ENCODE measurements around the gene FHAD1.

The FHAD1 gene

DNA sequence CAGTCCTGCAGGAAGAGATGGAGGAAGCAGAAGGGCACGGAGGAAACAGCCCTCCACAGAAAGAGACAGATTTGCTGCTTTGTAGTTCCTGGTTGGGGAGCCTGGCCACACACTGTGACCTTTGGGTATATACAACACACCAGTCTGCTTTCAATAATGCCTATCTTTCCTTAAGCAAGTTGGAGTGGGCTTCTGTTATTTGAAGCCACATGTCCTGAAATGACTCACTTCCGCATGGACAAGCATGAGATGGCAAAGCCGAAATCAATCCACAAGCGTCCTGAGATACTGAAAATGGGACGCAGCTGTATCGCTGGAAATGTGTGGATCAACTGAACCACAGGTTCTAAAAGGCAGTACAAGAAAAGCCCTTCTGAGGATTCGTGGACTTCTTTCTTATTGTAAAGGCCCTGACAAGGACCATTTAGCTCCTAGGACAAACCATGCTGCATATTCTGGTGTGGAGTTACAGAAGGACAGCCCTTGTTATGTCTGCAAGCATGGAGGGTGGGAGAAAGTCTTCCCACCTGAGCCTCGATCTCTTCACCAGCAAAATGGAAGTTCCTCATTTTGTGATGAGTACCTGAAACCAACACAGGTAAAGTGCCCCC, 22.7 kb upstream of the FHAD1 start:
- TF ChIP-seq, protein P1, sequence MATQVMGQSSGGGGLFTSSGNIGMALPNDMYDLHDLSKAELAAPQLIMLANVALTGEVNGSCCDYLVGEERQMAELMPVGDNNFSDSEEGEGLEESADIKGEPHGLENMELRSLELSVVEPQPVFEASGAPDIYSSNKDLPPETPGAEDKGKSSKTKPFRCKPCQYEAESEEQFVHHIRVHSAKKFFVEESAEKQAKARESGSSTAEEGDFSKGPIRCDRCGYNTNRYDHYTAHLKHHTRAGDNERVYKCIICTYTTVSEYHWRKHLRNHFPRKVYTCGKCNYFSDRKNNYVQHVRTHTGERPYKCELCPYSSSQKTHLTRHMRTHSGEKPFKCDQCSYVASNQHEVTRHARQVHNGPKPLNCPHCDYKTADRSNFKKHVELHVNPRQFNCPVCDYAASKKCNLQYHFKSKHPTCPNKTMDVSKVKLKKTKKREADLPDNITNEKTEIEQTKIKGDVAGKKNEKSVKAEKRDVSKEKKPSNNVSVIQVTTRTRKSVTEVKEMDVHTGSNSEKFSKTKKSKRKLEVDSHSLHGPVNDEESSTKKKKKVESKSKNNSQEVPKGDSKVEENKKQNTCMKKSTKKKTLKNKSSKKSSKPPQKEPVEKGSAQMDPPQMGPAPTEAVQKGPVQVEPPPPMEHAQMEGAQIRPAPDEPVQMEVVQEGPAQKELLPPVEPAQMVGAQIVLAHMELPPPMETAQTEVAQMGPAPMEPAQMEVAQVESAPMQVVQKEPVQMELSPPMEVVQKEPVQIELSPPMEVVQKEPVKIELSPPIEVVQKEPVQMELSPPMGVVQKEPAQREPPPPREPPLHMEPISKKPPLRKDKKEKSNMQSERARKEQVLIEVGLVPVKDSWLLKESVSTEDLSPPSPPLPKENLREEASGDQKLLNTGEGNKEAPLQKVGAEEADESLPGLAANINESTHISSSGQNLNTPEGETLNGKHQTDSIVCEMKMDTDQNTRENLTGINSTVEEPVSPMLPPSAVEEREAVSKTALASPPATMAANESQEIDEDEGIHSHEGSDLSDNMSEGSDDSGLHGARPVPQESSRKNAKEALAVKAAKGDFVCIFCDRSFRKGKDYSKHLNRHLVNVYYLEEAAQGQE (IDR thresholded peaks at IDR 0.05; ENCODE audit: insufficient read depth in 1 of 2, low read depth in 2 of 2, low read length in 2 of 2): no peak
- TF ChIP-seq SIN3A (IDR thresholded peaks at IDR 0.05; ENCODE audit: borderline replicate concordance, insufficient read depth, low read length) (no peak), FOXP2 (optimal IDR thresholded peaks at IDR 0.05; ENCODE audit: borderline replicate concordance, extremely low read depth, extremely low read length, insufficient read depth) (no peak), POLR2AphosphoS5 (IDR thresholded peaks at IDR 0.05; ENCODE audit: low read depth, low read length) (no peak), TAF1 (IDR thresholded peaks at IDR 0.05; ENCODE audit: borderline replicate concordance, insufficient read depth, low read length) (no peak)

DNA sequence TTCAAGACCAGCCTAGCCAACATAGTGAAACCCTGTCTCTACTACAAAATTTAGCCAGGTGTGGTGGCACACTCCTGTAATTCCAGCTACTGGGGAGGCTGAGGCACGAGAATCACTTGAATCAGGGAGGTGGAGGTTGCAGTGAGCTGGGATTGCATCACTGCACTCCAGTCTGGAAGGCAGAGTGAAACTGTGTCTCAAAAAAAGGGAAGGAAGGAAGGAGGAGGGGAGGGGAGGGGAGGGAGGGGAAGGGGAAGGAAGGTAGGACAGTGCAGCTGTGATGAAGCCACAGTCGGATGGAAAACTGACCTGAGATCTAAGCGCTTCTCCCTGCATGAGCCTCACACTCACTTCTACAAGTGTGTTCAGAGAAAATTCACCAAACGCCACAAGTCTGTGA, 22.0 kb upstream of the FHAD1 start:
- TF ChIP-seq POLR2AphosphoS5 (IDR thresholded peaks at IDR 0.05; ENCODE audit: low read depth, low read length): no peak
- TF ChIP-seq, protein P1 (IDR thresholded peaks at IDR 0.05; ENCODE audit: insufficient read depth in 1 of 2, low read depth in 2 of 2, low read length in 2 of 2): no peak
- TF ChIP-seq FOXP2 (optimal IDR thresholded peaks at IDR 0.05; ENCODE audit: borderline replicate concordance, extremely low read depth, extremely low read length, insufficient read depth): no peak
- TF ChIP-seq SIN3A (IDR thresholded peaks at IDR 0.05; ENCODE audit: borderline replicate concordance, insufficient read depth, low read length): no peak
- TF ChIP-seq TAF1 (IDR thresholded peaks at IDR 0.05; ENCODE audit: borderline replicate concordance, insufficient read depth, low read length): no peak

DNA sequence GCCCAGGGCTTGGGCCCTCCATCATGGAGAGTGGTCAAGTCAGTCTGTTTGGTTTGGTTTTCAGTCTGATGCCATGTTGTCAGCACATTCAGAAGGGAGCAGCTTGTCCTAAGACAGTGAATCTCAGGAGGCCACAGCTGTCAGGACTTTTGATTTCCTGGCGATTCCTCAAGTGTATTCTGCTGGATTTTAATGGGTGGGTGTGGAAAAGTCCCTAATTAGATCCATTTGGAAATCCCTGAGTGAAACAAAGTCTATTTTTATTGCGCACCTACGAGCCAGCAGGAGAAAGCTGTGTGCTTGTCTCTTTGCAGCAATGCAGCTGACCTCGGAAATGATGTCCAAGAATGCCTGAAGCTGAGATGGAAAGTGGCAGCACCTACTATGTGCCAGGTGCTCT, 21.6 kb upstream of the FHAD1 start:
- TF ChIP-seq, protein P1 (IDR thresholded peaks at IDR 0.05; ENCODE audit: insufficient read depth in 1 of 2, low read depth in 2 of 2, low read length in 2 of 2): no peak
- TF ChIP-seq TAF1 (IDR thresholded peaks at IDR 0.05; ENCODE audit: borderline replicate concordance, insufficient read depth, low read length) (no peak), POLR2AphosphoS5 (IDR thresholded peaks at IDR 0.05; ENCODE audit: low read depth, low read length) (no peak), FOXP2 (optimal IDR thresholded peaks at IDR 0.05; ENCODE audit: borderline replicate concordance, extremely low read depth, extremely low read length, insufficient read depth) (no peak), SIN3A (IDR thresholded peaks at IDR 0.05; ENCODE audit: borderline replicate concordance, insufficient read depth, low read length) (no peak)

DNA sequence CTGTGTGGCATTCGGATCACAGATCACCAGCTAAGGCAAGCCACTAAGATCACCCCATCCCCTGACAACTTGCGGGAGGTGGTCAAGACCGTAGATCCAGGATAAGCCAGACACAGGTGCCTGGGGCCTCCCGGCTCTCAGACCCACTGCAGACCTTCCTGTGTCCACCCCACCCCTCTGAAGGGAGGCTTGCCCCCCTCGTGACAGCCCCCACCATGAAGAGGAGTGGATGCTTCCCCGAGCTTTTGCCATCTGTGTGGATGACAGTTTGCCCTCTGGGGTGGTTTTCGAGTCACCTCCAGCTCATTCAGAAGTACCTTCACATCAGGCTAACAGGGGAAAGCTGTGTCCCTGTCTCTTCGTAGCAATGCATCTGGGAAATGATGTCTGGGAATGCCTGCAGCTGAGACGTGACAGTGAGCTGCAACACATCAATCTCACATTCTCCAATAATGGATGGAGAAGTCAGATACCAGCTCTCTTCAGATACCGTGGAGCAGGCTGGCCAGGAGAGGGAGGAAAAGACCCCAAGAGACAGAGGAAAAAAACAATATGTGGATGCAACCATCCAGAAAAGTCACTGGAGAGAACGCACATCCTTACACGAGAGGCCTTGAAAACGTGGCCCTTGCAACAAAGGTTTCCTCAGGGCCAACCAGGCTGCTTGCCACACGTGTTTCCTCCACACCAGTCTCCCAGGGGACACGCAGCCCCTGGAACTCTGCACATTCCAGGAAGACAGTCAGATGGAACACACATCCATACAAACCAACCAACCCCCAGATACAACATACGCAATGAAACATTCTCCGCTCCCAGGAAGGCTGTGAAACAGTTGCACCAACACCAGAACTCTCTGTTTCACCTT, 20.4 kb upstream of the FHAD1 start:
- TF ChIP-seq TAF1 (IDR thresholded peaks at IDR 0.05; ENCODE audit: borderline replicate concordance, insufficient read depth, low read length) (no peak), FOXP2 (optimal IDR thresholded peaks at IDR 0.05; ENCODE audit: borderline replicate concordance, extremely low read depth, extremely low read length, insufficient read depth) (no peak), POLR2AphosphoS5 (IDR thresholded peaks at IDR 0.05; ENCODE audit: low read depth, low read length) (no peak), SIN3A (IDR thresholded peaks at IDR 0.05; ENCODE audit: borderline replicate concordance, insufficient read depth, low read length) (no peak)
- TF ChIP-seq, protein P1 (IDR thresholded peaks at IDR 0.05; ENCODE audit: insufficient read depth in 1 of 2, low read depth in 2 of 2, low read length in 2 of 2): no peak
